ENCODE results near the gene SMPD2.

The SMPD2 gene

DNA sequence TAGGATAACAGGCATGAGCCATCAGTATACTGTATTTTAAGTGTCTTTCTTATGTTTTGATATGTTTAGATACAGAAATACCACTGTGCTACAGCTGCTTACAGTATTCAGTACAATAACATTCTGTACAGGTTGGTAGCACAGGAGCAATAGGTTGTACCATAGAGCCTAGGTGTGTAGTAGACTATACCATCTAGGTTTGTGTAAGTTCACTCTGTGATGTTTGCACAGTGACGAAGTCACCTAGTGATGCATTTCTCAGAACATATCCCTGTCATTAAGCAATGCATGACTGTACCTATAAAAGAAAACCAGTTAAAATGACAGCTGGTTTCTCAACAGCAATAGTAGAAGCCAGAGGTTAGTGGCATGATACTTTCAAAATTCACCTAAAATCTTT is 45.5 kb downstream of the SMPD2 start:
- DNase-seq: no peak

DNA sequence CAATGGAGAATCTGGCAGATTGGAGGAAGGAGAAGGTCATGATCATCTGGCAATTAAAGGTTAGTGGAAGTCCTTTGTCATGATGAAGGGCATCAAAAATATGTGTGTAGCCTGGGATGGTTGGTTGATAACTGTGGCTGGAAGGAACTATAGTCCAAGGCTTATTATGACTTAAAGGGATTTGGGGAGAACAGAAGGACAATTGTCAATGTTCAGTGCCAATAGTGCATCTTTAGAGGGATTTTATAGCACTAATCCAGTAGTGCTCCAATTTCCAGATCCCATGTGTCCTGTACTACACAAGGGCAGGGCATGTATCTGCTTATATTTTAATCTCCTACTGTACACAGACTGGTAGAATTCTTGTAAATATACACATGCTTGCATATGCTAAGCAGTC is 47.5 kb downstream of the SMPD2 start:
- no peak for DNase-seq

DNA sequence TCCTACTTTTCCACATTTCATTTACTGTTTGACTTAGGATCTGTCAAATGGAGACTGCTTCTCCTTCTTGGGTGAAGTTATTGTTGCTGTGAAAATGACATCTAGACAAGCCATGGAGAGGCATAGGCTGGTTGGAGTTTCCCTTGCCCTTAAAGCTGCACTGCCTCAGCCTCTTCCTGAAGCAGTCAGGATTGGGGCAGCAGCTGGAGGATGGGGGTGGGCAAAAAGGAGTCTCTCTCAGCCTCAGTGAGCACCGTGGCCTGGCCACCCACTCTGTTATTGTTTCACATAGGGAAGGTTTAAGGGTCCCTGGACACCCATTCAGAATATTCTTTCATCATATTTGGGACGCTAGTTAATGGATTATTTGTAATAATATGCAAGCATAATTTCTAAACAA is 50.2 kb downstream of the SMPD2 start:
- DNase-seq: no peak

DNA sequence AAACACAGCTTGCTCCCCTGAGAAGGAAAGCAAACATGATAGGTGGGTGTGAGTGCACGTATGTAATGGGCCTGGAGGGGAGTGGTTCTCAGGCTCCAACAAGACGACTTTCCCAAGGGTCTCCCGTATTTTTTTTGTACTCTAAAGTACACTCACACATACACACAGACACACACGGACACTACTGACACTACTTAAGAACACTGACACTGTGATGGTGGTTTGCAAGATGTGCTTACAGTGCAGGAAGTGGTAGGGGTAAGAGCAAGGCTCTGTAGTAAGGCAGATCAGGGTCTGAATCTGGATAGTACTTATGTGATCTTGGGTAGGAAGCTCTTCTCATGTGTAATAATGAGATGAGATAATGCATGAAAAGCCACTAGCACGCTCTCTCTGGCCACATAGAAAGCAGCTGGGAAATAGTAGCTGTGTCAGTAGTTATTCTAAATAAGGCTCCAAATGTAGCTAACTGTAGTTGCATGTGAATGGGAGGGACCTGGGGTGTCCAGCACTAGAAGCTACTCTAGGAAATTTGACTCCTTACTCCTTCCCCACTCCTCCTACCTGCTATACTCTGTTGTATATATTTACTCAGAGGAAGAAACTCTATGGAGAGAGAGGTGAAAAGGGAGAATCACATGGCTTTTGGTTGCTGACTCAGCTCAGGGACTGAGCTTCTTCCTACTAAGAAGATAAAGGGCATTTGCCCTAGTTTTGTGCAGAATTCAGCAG is 50.8 kb downstream of the SMPD2 start:
- DNase-seq: peak; percentile 7
